ENCODE data around the gene EPB41L4A. TPM values are rescaled to one million over a fixed set of nuclear protein-coding genes. Genes with fewer than 3 reads are reported as not detected.

The EPB41L4A gene
- total RNA-seq, 1 donor from 2014 or later: 37.7 TPM

- Mint-ChIP-seq H3K36me3 (ENCODE audit: insufficient read depth) (peaks cover 10% of the 10 kb centered on the region), H3K27me3 (no peaks in the 10 kb centered on the region), H3K4me3 (ENCODE audit: low read depth) (no peak overlapping the region), H3K27ac (no peak overlapping the region), H3K9me3 (ENCODE audit: low read depth) (peaks cover 5% of the 10 kb centered on the region), H3K4me1 (ENCODE audit: low read depth) (peaks cover 3% of the 10 kb centered on the region)
- no peak for DNase-seq (ENCODE audit: low spot score, unreplicated experiment)
- TF ChIP-seq CTCF (IDR thresholded peaks at IDR 0.05; ENCODE audit: unreplicated experiment): no peak
Measured at GRCh38 chr5:112355058-112355685, 63.9 kb downstream of the EPB41L4A start.

GRCh38 chr5:112353678-112354077 lies 65.4 kb downstream of the EPB41L4A start:
- no peak for DNase-seq (ENCODE audit: low spot score, unreplicated experiment)
- Mint-ChIP-seq H3K4me3 (ENCODE audit: low read depth) (no peak overlapping the region), H3K4me1 (ENCODE audit: low read depth) (peaks cover 3% of the 10 kb centered on the region), H3K27ac (no peak overlapping the region), H3K9me3 (ENCODE audit: low read depth) (peaks cover 5% of the 10 kb centered on the region), H3K27me3 (no peaks in the 10 kb centered on the region), H3K36me3 (ENCODE audit: insufficient read depth) (peaks cover 10% of the 10 kb centered on the region)
- no peak for TF ChIP-seq CTCF (IDR thresholded peaks at IDR 0.05; ENCODE audit: unreplicated experiment)

GRCh38 chr5:112351225-112351624 lies 67.9 kb downstream of the EPB41L4A start:
- peaks cover 3% of the 10 kb centered on the region for H3K4me1 Mint-ChIP-seq (ENCODE audit: low read depth)

GRCh38 chr5:112350626-112351025 lies 68.5 kb downstream of the EPB41L4A start:
- Mint-ChIP-seq H3K27me3 (no peaks in the 10 kb centered on the region), H3K9me3 (ENCODE audit: low read depth) (peaks cover 5% of the 10 kb centered on the region), H3K36me3 (ENCODE audit: insufficient read depth) (peaks cover 10% of the 10 kb centered on the region), H3K27ac (no peak overlapping the region), H3K4me1 (ENCODE audit: low read depth) (peaks cover 3% of the 10 kb centered on the region), H3K4me3 (ENCODE audit: low read depth) (no peak overlapping the region)
- TF ChIP-seq CTCF (IDR thresholded peaks at IDR 0.05; ENCODE audit: unreplicated experiment): no peak
- DNase-seq (ENCODE audit: low spot score, unreplicated experiment): no peak

More at GRCh38 chr5:112351225-112351624, 67.9 kb downstream of the EPB41L4A start:
- Mint-ChIP-seq H3K36me3 (ENCODE audit: insufficient read depth) (peaks cover 10% of the 10 kb centered on the region), H3K27me3 (no peaks in the 10 kb centered on the region), H3K4me3 (ENCODE audit: low read depth) (no peak overlapping the region), H3K9me3 (ENCODE audit: low read depth) (peaks cover 5% of the 10 kb centered on the region), H3K27ac (no peak overlapping the region)
- DNase-seq (ENCODE audit: low spot score, unreplicated experiment): no peak
- no peak for TF ChIP-seq CTCF (IDR thresholded peaks at IDR 0.05; ENCODE audit: unreplicated experiment)

- H3K27me3 Mint-ChIP-seq: no peaks in the 10 kb centered on the region
- TF ChIP-seq CTCF (IDR thresholded peaks at IDR 0.05; ENCODE audit: unreplicated experiment): no peak
- H3K4me3 Mint-ChIP-seq (ENCODE audit: low read depth): no peak overlapping the region
- no peak overlapping the region for H3K27ac Mint-ChIP-seq
- peaks cover 4% of the 10 kb centered on the region for H3K36me3 Mint-ChIP-seq (ENCODE audit: insufficient read depth)
- peaks cover 3% of the 10 kb centered on the region for H3K9me3 Mint-ChIP-seq (ENCODE audit: low read depth)
- no peak for DNase-seq (ENCODE audit: low spot score, unreplicated experiment)
- peaks cover 3% of the 10 kb centered on the region for H3K4me1 Mint-ChIP-seq (ENCODE audit: low read depth)
Measured at GRCh38 chr5:112349371-112349770, 69.7 kb downstream of the EPB41L4A start.

All from progenitor cell of endocrine pancreas (in vitro differentiated cells).